SK-N-SH (cell line): ENCODE measurements around the gene RABGGTB. TPM values are rescaled to one million over a fixed set of nuclear protein-coding genes. Genes with fewer than 3 reads are reported as not detected.
A peak's percentile ranks its signal among the peaks of the same experiment; 100 is the strongest.

Experiments
- CTCF ChIA-PET: fragments of 300-600, 350-600 bp; formaldehyde crosslinking; extraction: SDS; loops from one replicate; lab custom pipeline; 2021; lab: Yijun Ruan, JAX
- POLR2A ChIA-PET: fragments of 350-600 bp; sonication (Branson Sonifier 250); formaldehyde crosslinking; extraction: SDS; loops from one replicate; lab custom pipeline; 2020; ENCODE audit warnings: antibody characterized with exemption, inconsistent platforms; lab: Yijun Ruan, JAX
- DNase-seq: peaks from one replicate; pipeline ENCODE4 v3.0.0; 2012
- H2AFZ ChIP-seq: fragments of 200-600 bp; sonication (generic); 2 replicates; pipeline ENCODE4 v1.8.1; 2016; ENCODE audit warnings: antibody characterized with exemption, mild to moderate bottlenecking, low read depth
- H3F3A ChIP-seq: fragments of 200-600 bp; sonication (generic); replicated peaks from 2 replicates; pipeline ENCODE3; 2016; ENCODE audit warnings: antibody characterized with exemption, mild to moderate bottlenecking; ENCODE audit not compliant: insufficient read depth
- H3K27ac ChIP-seq, 2 experiments: fragments of 200-500 bp in 1 of 2; fragments of 200-600 bp in 1 of 2; sonication (Bioruptor generic) in 1 of 2; sonication (generic), shearing (Covaris generic) in 1 of 2; 2 replicates each; pipeline versions ENCODE4 v1.5.1 to v1.6.1; 2014 to 2016; ENCODE audit warnings: low read depth in 2 of 2, inconsistent platforms in 1 of 2, low read length in 1 of 2, mild to moderate bottlenecking in 1 of 2, mixed read lengths in 1 of 2
- H3K27me3 ChIP-seq: fragments of 200-600 bp; sonication (generic), shearing (Covaris generic); 2 replicates; pipeline ENCODE4 v1.6.1; 2016; ENCODE audit warnings: mixed run types; ENCODE audit not compliant: insufficient read depth
- H3K36me3 ChIP-seq, 2 experiments: fragments of 200-500 bp in 1 of 2; fragments of 200-600 bp in 1 of 2; sonication (Bioruptor generic) in 1 of 2; sonication (generic) in 1 of 2; replicated peaks in 1 of 2; 2 replicates each; pipeline versions ENCODE3 to v1.5.1; 2014 to 2016; ENCODE audit warnings: low read length in 1 of 2, mild to moderate bottlenecking in 1 of 2; ENCODE audit not compliant: insufficient read depth in 2 of 2, control insufficient read depth in 1 of 2
- H3K4me1 ChIP-seq, 2 experiments: fragments of 200-500 bp in 1 of 2; fragments of 200-600 bp in 1 of 2; sonication (Bioruptor generic) in 1 of 2; sonication (generic), shearing (Covaris generic) in 1 of 2; 2 replicates each; pipeline versions ENCODE4 v1.5.1 to v1.6.1; 2014 to 2016; ENCODE audit warnings: low read depth in 1 of 2, low read length in 1 of 2, mixed run types in 1 of 2; ENCODE audit not compliant: insufficient read depth in 2 of 2, control insufficient read depth in 1 of 2
- H3K4me2 ChIP-seq: fragments of 200-600 bp; sonication (generic), shearing (Covaris generic); 2 replicates; pipeline ENCODE4 v1.6.1; 2017; ENCODE audit warnings: mixed run types
- H3K4me3 ChIP-seq, 2 experiments: fragments of 200-500 bp in 1 of 2; fragments of 200-600 bp in 1 of 2; sonication (Bioruptor generic) in 1 of 2; sonication (generic), shearing (Covaris generic) in 1 of 2; 2 replicates each; pipeline versions ENCODE4 v1.5.1 to v1.8.1; 2014 to 2016; ENCODE audit warnings: low read depth in 2 of 2, inconsistent platforms in 1 of 2, low read length in 1 of 2, mild to moderate bottlenecking in 1 of 2, mixed read lengths in 1 of 2, moderate library complexity in 1 of 2
- H3K79me2 ChIP-seq: fragments of 200-600 bp; sonication (generic); 2 replicates; pipeline ENCODE4 v1.8.1; 2017; ENCODE audit warnings: mild to moderate bottlenecking; ENCODE audit not compliant: insufficient read depth
- H3K9ac ChIP-seq: fragments of 200-600 bp; sonication (generic); 2 replicates; pipeline ENCODE4 v1.6.1; 2017; ENCODE audit warnings: mixed run types
- H3K9me2 ChIP-seq: fragments of 200-600 bp; sonication (generic); 2 replicates; pipeline ENCODE4 v1.6.1; 2017; ENCODE audit warnings: mixed run types
- H3K9me3 ChIP-seq: fragments of 200-600 bp; sonication (generic); 2 replicates; pipeline ENCODE4 v1.6.1; 2017; ENCODE audit warnings: mixed run types, mild to moderate bottlenecking, moderate library complexity
- H4K20me1 ChIP-seq: fragments of 200-600 bp; sonication (generic); 2 replicates; pipeline ENCODE4 v1.6.1; 2017; ENCODE audit warnings: mild to moderate bottlenecking, mixed run types; ENCODE audit not compliant: insufficient read depth
- ELF1 ChIP-seq: IDR thresholded peaks from 2 replicates; pipeline ENCODE4 v1.4.0; 2012
- EZH2phosphoT487 ChIP-seq: fragments of 200-600 bp; sonication (generic); IDR thresholded peaks from 2 replicates; pipeline ENCODE4 v1.6.1; 2017; ENCODE audit warnings: low read depth, mixed run types, mild to moderate bottlenecking, antibody characterized with exemption, moderate library complexity, borderline replicate concordance
- GATA2 ChIP-seq: sonication (generic); formaldehyde crosslinking; IDR thresholded peaks from 2 replicates; pipeline ENCODE4 v1.5.0; 2020; ENCODE audit warnings: mild to moderate bottlenecking, missing genetic modification reagents
- IRF3 ChIP-seq: fragments of 150-350 bp; IDR thresholded peaks from 2 replicates; pipeline ENCODE4 v1.6.1; 2016; ENCODE audit warnings: mild to moderate bottlenecking, low read depth, low read length
- JUND ChIP-seq: IDR thresholded peaks from 2 replicates; pipeline ENCODE4 v1.4.0; 2012
- MEF2A ChIP-seq: IDR thresholded peaks from 2 replicates; pipeline ENCODE4 v1.4.0; 2012; ENCODE audit warnings: low read depth, borderline replicate concordance
- MXI1 ChIP-seq: IDR thresholded peaks from 2 replicates; pipeline ENCODE4 v1.6.1; 2012; ENCODE audit warnings: mild to moderate bottlenecking, low read depth, low read length, improper control_type of control experiment
- POLR2AphosphoS5 ChIP-seq: IDR thresholded peaks from 2 replicates; pipeline ENCODE4 v1.6.1; 2012; ENCODE audit warnings: low read depth, low read length
- RAD21 ChIP-seq: IDR thresholded peaks from 2 replicates; pipeline ENCODE4 v1.6.1; 2012; ENCODE audit warnings: mild to moderate bottlenecking, low read length
- RCOR1 ChIP-seq: fragments of 150-350 bp; IDR thresholded peaks from 2 replicates; pipeline ENCODE4 v1.6.1; 2017; ENCODE audit warnings: antibody characterized with exemption, low read length
- REST ChIP-seq: IDR thresholded peaks from 2 replicates; pipeline ENCODE4 v1.6.1; 2012; ENCODE audit warnings: mild to moderate bottlenecking, low read depth, low read length, moderate library complexity
- RFX5 ChIP-seq: IDR thresholded peaks from 2 replicates; pipeline ENCODE4 v1.6.1; 2012; ENCODE audit warnings: mild to moderate bottlenecking, improper control_type of control experiment, low read length
- RXRA ChIP-seq: IDR thresholded peaks from 2 replicates; pipeline ENCODE4 v1.4.0; 2012; ENCODE audit warnings: low read depth, mild to moderate bottlenecking, borderline replicate concordance
- SIN3A ChIP-seq: IDR thresholded peaks from 2 replicates; pipeline ENCODE4 v1.6.1; 2012; ENCODE audit warnings: low read depth, mild to moderate bottlenecking, low read length, moderate library complexity, borderline replicate concordance
- SMC3 ChIP-seq: IDR thresholded peaks from 2 replicates; pipeline ENCODE4 v1.6.1; 2012; ENCODE audit warnings: low read depth, low read length, improper control_type of control experiment
- TAF1 ChIP-seq: IDR thresholded peaks from 2 replicates; pipeline ENCODE4 v1.6.1; 2012; ENCODE audit warnings: low read depth, mild to moderate bottlenecking, low read length, moderate library complexity, borderline replicate concordance
- TCF12 ChIP-seq: IDR thresholded peaks from 2 replicates; pipeline ENCODE4 v1.4.0; 2012
- USF2 ChIP-seq: fragments of 150-350 bp; IDR thresholded peaks from 2 replicates; pipeline ENCODE4 v1.6.1; 2017; ENCODE audit warnings: antibody characterized with exemption, low read length, low read depth, borderline replicate concordance
- YY1 ChIP-seq: IDR thresholded peaks from 2 replicates; pipeline ENCODE4 v1.4.0; 2012; ENCODE audit warnings: low read depth, mild to moderate bottlenecking
- ZBTB33 ChIP-seq: IDR thresholded peaks from 2 replicates; pipeline ENCODE4 v1.4.0; 2012; ENCODE audit warnings: low read depth, borderline replicate concordance
- polyA plus RNA-seq, 3 experiments: library from polyadenylated mRNA; depleted of rRNA; stranded (reverse); fragments of >200 nt; gene quantifications; 2 replicates each; pipeline ENCODE4 v1.2.3, GENCODE V29; 2012

The RABGGTB gene
- polyA plus RNA-seq, 1 of the 3 experiments (the other 2 are of a cell fraction) = 59.0 TPM

GRCh38 chr1:75841421-75841820 lies 55.4 kb downstream of the RABGGTB start:
- no peaks in the 10 kb centered on the region for H4K20me1 ChIP-seq
- H3K27ac ChIP-seq = no peak overlapping the region
- no peaks in the 10 kb centered on the region for H3K79me2 ChIP-seq
- no peaks in the 10 kb centered on the region for H3K36me3 ChIP-seq
- H3K9ac ChIP-seq = no peak overlapping the region
- ChIA-PET POLR2A (no interaction called here), CTCF (no interaction called here)
- H3K9me3 ChIP-seq = no peaks in the 10 kb centered on the region; the same call in 1 of the 2 replicates
- no peak for DNase-seq
- peaks cover 0 to 5% of the 10 kb centered on the region in 2 experiments; a peak in 1 of 4 replicates for H3K4me1 ChIP-seq
- H3K4me3 ChIP-seq = no peak overlapping the region
- H3K9me2 ChIP-seq = no peaks in the 10 kb centered on the region
- H3F3A ChIP-seq = no peaks in the 10 kb centered on the region
- H2AFZ ChIP-seq = peak overlapping the region; percentile 30; the same call in 1 of the 2 replicates
- H3K27me3 ChIP-seq = no peaks in the 10 kb centered on the region
- TF ChIP-seq USF2 (no peak), TAF1 (no peak), RCOR1 (no peak), SMC3 (no peak), REST (no peak), EZH2phosphoT487 (no peak), POLR2AphosphoS5 (no peak), YY1 (no peak), ZBTB33 (no peak), SIN3A (no peak), RFX5 (no peak), IRF3 (no peak), ELF1 (no peak), MEF2A (no peak), GATA2 (CRISPR knock-in tag) (no peak), TCF12 (no peak), MXI1 (no peak), RAD21 (no peak), RXRA (no peak), JUND (no peak)
- no peak overlapping the region for H3K4me2 ChIP-seq
